Stimulated activated CD4-positive, alpha-beta T cell treated with anti-CD3 and anti-CD28 coated beads, TNF-alpha, amount 100 ng/mL, for 1 hour (primary cell): ENCODE results near the gene ANXA5.
"Not testable (repeated sequence)": the region's sequence is repeated elsewhere in the genome, so short reads cannot be mapped to it uniquely, and the experiment has no call there.

Experiments used
- DNase-seq, 3 donors: peaks; one replicate each; pipeline ENCODE4 v3.0.0-alpha.2; 2020; ENCODE audit warnings: low read depth in 3 of 3, low spot score in 1 of 3

The ANXA5 gene

GRCh38 chr4:121679951-121680350, 16.8 kb downstream of the ANXA5 start:
- no peak for DNase-seq

GRCh38 chr4:121679267-121679666, 17.5 kb downstream of the ANXA5 start:
- DNase-seq = no peak

GRCh38 chr4:121677524-121677923, 19.3 kb downstream of the ANXA5 start:
- DNase-seq = no peak

- DNase-seq = no peak
Observed at GRCh38 chr4:121676345-121677075, 20.3 kb downstream of the ANXA5 start.

- DNase-seq = no peak
Observed at GRCh38 chr4:121675715-121676114, 21.1 kb downstream of the ANXA5 start.

- DNase-seq = no peak
Observed at GRCh38 chr4:121674696-121675095, 22.1 kb downstream of the ANXA5 start.

- DNase-seq = no peak
Observed at GRCh38 chr4:121674191-121674590, 22.6 kb downstream of the ANXA5 start.

GRCh38 chr4:121669163-121669550, 27.6 kb downstream of the ANXA5 start:
- DNase-seq = no peak

- no peak for DNase-seq
Observed at GRCh38 chr4:121668368-121669162, 28.2 kb downstream of the ANXA5 start.

GRCh38 chr4:121666091-121666679, 30.6 kb downstream of the ANXA5 start:
- DNase-seq = no peak

- DNase-seq = no peak
Observed at GRCh38 chr4:121665371-121665770, 31.4 kb downstream of the ANXA5 start.

- DNase-seq = no peak
Observed at GRCh38 chr4:121662225-121662624, 34.6 kb downstream of the ANXA5 start.

GRCh38 chr4:121660175-121660933, 36.4 kb downstream of the ANXA5 start:
- DNase-seq = not testable (repeated sequence)

GRCh38 chr4:121658125-121658524, 38.7 kb downstream of the ANXA5 start:
- no peak for DNase-seq

GRCh38 chr4:121656269-121656641, 40.5 kb downstream of the ANXA5 start:
- DNase-seq = no peak

- no peak for DNase-seq
Observed at GRCh38 chr4:121655320-121656268, 41.2 kb downstream of the ANXA5 start.

GRCh38 chr4:121654738-121655137, 42.0 kb downstream of the ANXA5 start:
- no peak for DNase-seq

GRCh38 chr4:121653986-121654385, 42.8 kb downstream of the ANXA5 start:
- DNase-seq = no peak

- no peak for DNase-seq
Observed at GRCh38 chr4:121653214-121653613, 43.6 kb downstream of the ANXA5 start.

GRCh38 chr4:121651597-121651996, 45.2 kb downstream of the ANXA5 start:
- no peak for DNase-seq
